Mesenchymal stem cell (in vitro differentiated cells and primary cell): ENCODE data around the gene LYRM1.
A peak's percentile ranks its signal among the peaks of the same experiment; 100 is the strongest.

Experiments
- DNase-seq: peaks from one replicate; pipeline ENCODE4 v3.0.0-alpha.2; 2013
- H2AFZ ChIP-seq: one replicate; pipeline ENCODE4 v1.6.1; 2013; ENCODE audit warnings: low read depth, mild to moderate bottlenecking, control low read depth, inconsistent platforms, low read length, moderate library complexity
- H2AK5ac ChIP-seq: 2 replicates; pipeline ENCODE4 v1.6.1; 2013; ENCODE audit warnings: low read length, moderate library complexity, mild to moderate bottlenecking, inconsistent platforms; ENCODE audit not compliant: severe bottlenecking
- H2BK120ac ChIP-seq: one replicate; pipeline ENCODE4 v1.6.1; 2013; ENCODE audit warnings: low read depth, mild to moderate bottlenecking, inconsistent platforms, low read length, moderate library complexity
- H2BK12ac ChIP-seq, 2 experiments: one replicate each; pipeline ENCODE4 v1.6.1; 2013; ENCODE audit warnings: inconsistent platforms in 2 of 2, low read length in 2 of 2, mild to moderate bottlenecking in 2 of 2, moderate library complexity in 2 of 2, control low read depth in 1 of 2
- H2BK15ac ChIP-seq: one replicate; pipeline ENCODE4 v1.6.1; 2013; ENCODE audit warnings: mild to moderate bottlenecking, low read depth, inconsistent platforms; ENCODE audit not compliant: poor library complexity, severe bottlenecking
- H2BK5ac ChIP-seq: 2 replicates; pipeline ENCODE4 v1.6.1; 2013; ENCODE audit warnings: low read depth, mild to moderate bottlenecking, low read length, control low read depth, inconsistent platforms; ENCODE audit not compliant: poor library complexity, severe bottlenecking
- H3K14ac ChIP-seq, 2 experiments: one replicate each; pipeline ENCODE4 v1.6.1; 2013; ENCODE audit warnings: inconsistent platforms in 2 of 2, low read length in 2 of 2, control low read depth in 1 of 2, mild to moderate bottlenecking in 1 of 2, moderate library complexity in 1 of 2
- H3K18ac ChIP-seq, 2 experiments: one replicate each; pipeline ENCODE4 v1.6.1; 2013; ENCODE audit warnings: inconsistent platforms in 2 of 2, low read length in 2 of 2, control low read depth in 1 of 2, low read depth in 1 of 2, mild to moderate bottlenecking in 1 of 2
- H3K23ac ChIP-seq, 2 experiments: one replicate each; pipeline ENCODE4 v1.6.1; 2013; ENCODE audit warnings: inconsistent platforms in 2 of 2, low read length in 2 of 2, mild to moderate bottlenecking in 2 of 2, moderate library complexity in 2 of 2, control low read depth in 1 of 2
- H3K27ac ChIP-seq: 2 replicates; pipeline ENCODE4 v1.5.1; 2013; ENCODE audit warnings: mild to moderate bottlenecking, moderate library complexity, low read length, control low read depth, inconsistent platforms; ENCODE audit not compliant: poor library complexity, severe bottlenecking
- H3K27me3 ChIP-seq, 2 experiments: 2 replicates each; pipeline versions ENCODE4 v1.6.1 to v1.7.0; 2013; ENCODE audit warnings: low read length in 2 of 2, mild to moderate bottlenecking in 2 of 2, moderate library complexity in 2 of 2, control low read depth in 1 of 2, inconsistent platforms in 1 of 2; ENCODE audit not compliant: control insufficient read depth in 1 of 2, insufficient read depth in 1 of 2
- H3K36me3 ChIP-seq, 2 experiments: 2 replicates each; pipeline versions ENCODE4 v1.6.1 to v1.7.0; 2013; ENCODE audit warnings: low read length in 2 of 2, control low read depth in 1 of 2, inconsistent platforms in 1 of 2, low read depth in 1 of 2, mild to moderate bottlenecking in 1 of 2; ENCODE audit not compliant: insufficient read depth in 2 of 2, control insufficient read depth in 1 of 2
- H3K4ac ChIP-seq, 2 experiments: one replicate each; pipeline ENCODE4 v1.6.1; 2013; ENCODE audit warnings: inconsistent platforms in 2 of 2, low read length in 2 of 2, mild to moderate bottlenecking in 2 of 2, moderate library complexity in 2 of 2, control low read depth in 1 of 2, low read depth in 1 of 2
- H3K4me1 ChIP-seq: 2 replicates; pipeline ENCODE4 v1.6.1; 2013; ENCODE audit warnings: low read depth, low read length, control low read depth; ENCODE audit not compliant: control insufficient read depth, insufficient read depth
- H3K4me2 ChIP-seq: 2 replicates; pipeline ENCODE4 v1.6.1; 2013; ENCODE audit warnings: low read length, mild to moderate bottlenecking, inconsistent platforms; ENCODE audit not compliant: poor library complexity, severe bottlenecking
- H3K4me3 ChIP-seq, 2 experiments: 2 replicates each; pipeline versions ENCODE4 v1.5.1 to v1.7.0; 2013; ENCODE audit warnings: low read length in 2 of 2, mild to moderate bottlenecking in 2 of 2, control low read depth in 1 of 2, low read depth in 1 of 2; ENCODE audit not compliant: insufficient read depth in 1 of 2
- H3K79me1 ChIP-seq: replicated peaks from 2 replicates; pipeline ENCODE4 v1.6.1; 2013; ENCODE audit warnings: mild to moderate bottlenecking, control low read depth, low read length, inconsistent platforms; ENCODE audit not compliant: poor library complexity, severe bottlenecking
- H3K9ac ChIP-seq: 2 replicates; pipeline ENCODE4 v1.7.0; 2013; ENCODE audit warnings: mild to moderate bottlenecking, low read length, moderate library complexity
- H3K9me3 ChIP-seq: 2 replicates; pipeline ENCODE4 v1.7.0; 2013; ENCODE audit warnings: mild to moderate bottlenecking, low read length; ENCODE audit not compliant: control insufficient read depth
- H4K8ac ChIP-seq: one replicate; pipeline ENCODE4 v1.6.1; 2013; ENCODE audit warnings: inconsistent platforms, mild to moderate bottlenecking, low read length, moderate library complexity
- H4K91ac ChIP-seq: one replicate; pipeline ENCODE4 v1.6.1; 2013; ENCODE audit warnings: mild to moderate bottlenecking, low read length, inconsistent platforms
- WGBS: methylation state at CpG from one replicate; pipeline ENCODE4 v1.1.7; 2013; ENCODE audit warnings: mixed read lengths; 5-methylcytosine and 5-hydroxymethylcytosine counted together

LYRM1 gene

DNA sequence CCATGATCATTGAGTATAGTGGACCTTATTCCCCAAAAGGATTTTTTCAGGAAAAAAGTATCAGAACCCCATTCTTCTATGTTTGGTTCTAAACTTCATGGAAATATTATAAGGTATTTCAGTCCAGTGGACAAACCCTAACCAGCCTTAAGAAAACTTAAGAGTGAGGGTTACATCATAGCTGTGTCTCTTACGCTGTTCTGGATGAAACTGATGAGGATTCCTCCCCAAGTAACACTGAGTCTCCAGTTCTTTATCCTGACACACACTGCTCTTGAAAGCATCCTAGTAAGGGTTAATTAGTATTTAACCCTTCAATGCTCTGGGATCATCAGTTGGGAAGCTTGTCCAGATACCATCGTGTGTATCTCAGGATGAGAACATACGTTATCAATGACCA, 5.0 kb downstream of the LYRM1 start:
- Histone ChIP-seq H2AK5ac (peak overlapping the region; percentile 46), H3K4ac (no peak overlapping the region), H4K91ac (no peak overlapping the region), H3K9me3 (no peaks in the 10 kb centered on the region), H3K9ac (peak overlapping the region; percentile 86), H3K27ac (peak overlapping the region; percentile 96), H2BK12ac (no peak overlapping the region), H3K23ac (no peak overlapping the region), H2BK120ac (no peak overlapping the region), H2BK15ac (no peak overlapping the region), H3K79me1 (peaks cover 16% of the 10 kb centered on the region), H3K4me1 (peaks cover 11% of the 10 kb centered on the region), H3K27me3 (no peaks in the 10 kb centered on the region), H2BK5ac (no peak overlapping the region), H4K8ac (no peak overlapping the region), H3K4me2 (no peak overlapping the region), H3K4me3 (peak overlapping the region in 1 of 2 experiments; percentile 60), H3K14ac (no peak overlapping the region), H3K18ac (no peak overlapping the region), H3K36me3 (peaks cover 0 to 6% of the 10 kb centered on the region in 2 experiments), H2AFZ (no peak overlapping the region)
- DNase-seq: peak; percentile 49
- WGBS: 33% methylated on average over 1 of the region's 3 CpGs

- peaks cover 13% of the 10 kb centered on the region for H3K4me1 ChIP-seq
- H3K27ac ChIP-seq: peak overlapping the region; percentile 96
- no peaks in the 10 kb centered on the region for H3K9me3 ChIP-seq
- peaks cover 16% of the 10 kb centered on the region for H3K79me1 ChIP-seq
- no peak overlapping the region for H2BK15ac ChIP-seq
- peak overlapping the region; percentile 37 to 44 for H2BK12ac ChIP-seq
- 52% methylated on average over 3 of the region's 4 CpGs for WGBS
- peak overlapping the region; percentile 92 for H2AK5ac ChIP-seq
- no peaks in the 10 kb centered on the region for H3K27me3 ChIP-seq
- H4K91ac ChIP-seq: no peak overlapping the region
- peak overlapping the region; percentile 2 for H3K4me2 ChIP-seq
- no peak overlapping the region for H2AFZ ChIP-seq
- peak overlapping the region; percentile 86 for H3K9ac ChIP-seq
- H2BK120ac ChIP-seq: no peak overlapping the region
- peak; percentile 77 for DNase-seq
- no peak overlapping the region for H3K4ac ChIP-seq
- H3K14ac ChIP-seq: no peak overlapping the region
- H3K36me3 ChIP-seq: peaks cover 0 to 6% of the 10 kb centered on the region in 2 experiments
- H2BK5ac ChIP-seq: peak overlapping the region; percentile 79
- peak overlapping the region in 1 of 2 experiments; percentile 56 for H3K23ac ChIP-seq
- H3K18ac ChIP-seq: peak overlapping the region in 1 of 2 experiments; percentile 52
- H4K8ac ChIP-seq: peak overlapping the region; percentile 51
- H3K4me3 ChIP-seq: peak overlapping the region in 1 of 2 experiments; percentile 60
These were observed 6.0 kb downstream of the LYRM1 start for GRCh38 chr16:20906341-20907255.

DNA sequence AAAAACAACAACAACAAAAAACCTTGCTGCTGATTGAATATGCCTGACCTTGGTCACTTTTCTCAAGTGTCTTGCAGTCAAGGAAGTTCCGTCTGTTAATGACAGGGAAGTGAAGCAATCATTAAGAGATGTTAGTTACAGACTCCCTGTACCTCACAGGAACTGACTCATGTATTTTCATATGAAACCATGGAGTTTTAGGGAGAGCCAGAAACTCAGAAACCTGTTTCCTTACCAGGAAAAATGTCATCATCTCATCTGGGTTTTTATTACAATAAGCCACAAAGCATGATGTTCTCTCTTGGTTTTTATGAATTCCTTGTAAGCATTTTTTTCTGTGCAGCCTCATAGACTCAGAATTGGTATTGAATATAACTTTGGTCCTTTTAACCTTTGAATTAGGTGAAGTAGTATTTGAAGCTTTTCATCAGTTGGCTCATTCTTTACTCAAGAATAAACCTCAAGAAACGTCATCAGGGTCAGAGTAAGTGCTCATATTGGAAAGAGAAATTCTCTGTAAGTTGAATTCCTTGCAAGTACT, 10.3 kb downstream of the LYRM1 start:
- H3K23ac ChIP-seq: no peak overlapping the region
- peak overlapping the region; percentile 78 for H3K27ac ChIP-seq
- no peak overlapping the region for H2BK120ac ChIP-seq
- H3K4ac ChIP-seq: no peak overlapping the region
- peaks cover 15% of the 10 kb centered on the region for H3K79me1 ChIP-seq
- peaks cover 0 to 3% of the 10 kb centered on the region in 2 experiments for H3K36me3 ChIP-seq
- no peak overlapping the region for H3K4me2 ChIP-seq
- no peak overlapping the region for H2AK5ac ChIP-seq
- H3K27me3 ChIP-seq: no peaks in the 10 kb centered on the region
- peaks cover 8% of the 10 kb centered on the region for H3K4me1 ChIP-seq
- no peak overlapping the region for H2BK5ac ChIP-seq
- DNase-seq: peak; percentile 94
- no peak overlapping the region for H4K8ac ChIP-seq
- no peaks in the 10 kb centered on the region for H3K9me3 ChIP-seq
- no peak overlapping the region for H3K14ac ChIP-seq
- H2BK15ac ChIP-seq: no peak overlapping the region
- no peak overlapping the region for H4K91ac ChIP-seq
- peak overlapping the region in 1 of 2 experiments; percentile 58 for H3K4me3 ChIP-seq
- no peak overlapping the region for H3K18ac ChIP-seq
- H2BK12ac ChIP-seq: no peak overlapping the region
- 0% methylated on average over 1 of the region's 2 CpGs for WGBS
- peak overlapping the region; percentile 91 for H3K9ac ChIP-seq
- H2AFZ ChIP-seq: no peak overlapping the region

DNA sequence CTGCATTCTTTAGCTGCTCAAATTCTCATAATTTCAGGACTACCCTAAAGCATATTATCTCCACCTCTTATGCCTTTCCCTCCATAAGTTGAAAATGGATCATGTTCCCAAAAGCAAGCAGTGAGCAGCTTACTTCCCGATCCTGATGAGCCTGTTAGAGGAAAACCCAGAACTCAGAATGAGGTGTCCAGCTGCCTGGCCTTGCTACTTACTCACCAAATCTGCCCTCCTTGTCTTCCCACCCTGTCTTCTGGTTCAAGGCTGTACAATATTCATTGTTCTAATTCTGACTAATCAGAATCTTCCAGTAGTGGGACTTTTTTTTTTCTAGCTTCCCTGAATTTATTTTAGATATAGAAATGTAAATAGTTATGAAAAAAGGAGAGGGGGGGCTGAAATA, 10.8 kb downstream of the LYRM1 start:
- H3K23ac ChIP-seq: no peak overlapping the region
- H3K9ac ChIP-seq: peak overlapping the region; percentile 91
- no peak overlapping the region for H3K14ac ChIP-seq
- no peak overlapping the region for H2AFZ ChIP-seq
- H2AK5ac ChIP-seq: peak overlapping the region; percentile 61
- peak overlapping the region in 1 of 2 experiments; percentile 58 for H3K4me3 ChIP-seq
- peaks cover 3 to 4% of the 10 kb centered on the region in 2 experiments for H3K36me3 ChIP-seq
- no peak overlapping the region for H2BK15ac ChIP-seq
- H3K18ac ChIP-seq: peak overlapping the region; percentile 82 to 86
- peaks cover 16% of the 10 kb centered on the region for H3K79me1 ChIP-seq
- H4K8ac ChIP-seq: peak overlapping the region; percentile 84
- H3K27ac ChIP-seq: peak overlapping the region; percentile 78
- no peak overlapping the region for H3K4me2 ChIP-seq
- H2BK5ac ChIP-seq: no peak overlapping the region
- H2BK12ac ChIP-seq: peak overlapping the region in 1 of 2 experiments; percentile 76
- DNase-seq: peak; percentile 50
- peak overlapping the region; percentile 46 for H4K91ac ChIP-seq
- H3K4ac ChIP-seq: no peak overlapping the region
- no peak overlapping the region for H2BK120ac ChIP-seq
- peaks cover 7% of the 10 kb centered on the region for H3K4me1 ChIP-seq
- H3K27me3 ChIP-seq: no peaks in the 10 kb centered on the region
- WGBS: 22% methylated on average over 1 of the region's 1 CpG
- H3K9me3 ChIP-seq: no peaks in the 10 kb centered on the region
